Measurements from ENCODE around the gene DLX5. TPM values are rescaled to one million over a fixed set of nuclear protein-coding genes. Genes with fewer than 3 reads are reported as not detected.

DLX5 gene
- total RNA-seq, 1 experiment from 2014 or later: not detected

- ChIA-PET CTCF (no interaction called here), POLR2A (no interaction called here)
- no peak for ATAC-seq
- TF ChIP-seq CDX4 (CRISPR knock-in tag; IDR thresholded peaks at IDR 0.05; ENCODE audit: borderline replicate concordance): no peak
- TF ChIP-seq E2F5 (CRISPR knock-in tag; IDR thresholded peaks at IDR 0.05): no peak
- TF ChIP-seq, protein P1, sequence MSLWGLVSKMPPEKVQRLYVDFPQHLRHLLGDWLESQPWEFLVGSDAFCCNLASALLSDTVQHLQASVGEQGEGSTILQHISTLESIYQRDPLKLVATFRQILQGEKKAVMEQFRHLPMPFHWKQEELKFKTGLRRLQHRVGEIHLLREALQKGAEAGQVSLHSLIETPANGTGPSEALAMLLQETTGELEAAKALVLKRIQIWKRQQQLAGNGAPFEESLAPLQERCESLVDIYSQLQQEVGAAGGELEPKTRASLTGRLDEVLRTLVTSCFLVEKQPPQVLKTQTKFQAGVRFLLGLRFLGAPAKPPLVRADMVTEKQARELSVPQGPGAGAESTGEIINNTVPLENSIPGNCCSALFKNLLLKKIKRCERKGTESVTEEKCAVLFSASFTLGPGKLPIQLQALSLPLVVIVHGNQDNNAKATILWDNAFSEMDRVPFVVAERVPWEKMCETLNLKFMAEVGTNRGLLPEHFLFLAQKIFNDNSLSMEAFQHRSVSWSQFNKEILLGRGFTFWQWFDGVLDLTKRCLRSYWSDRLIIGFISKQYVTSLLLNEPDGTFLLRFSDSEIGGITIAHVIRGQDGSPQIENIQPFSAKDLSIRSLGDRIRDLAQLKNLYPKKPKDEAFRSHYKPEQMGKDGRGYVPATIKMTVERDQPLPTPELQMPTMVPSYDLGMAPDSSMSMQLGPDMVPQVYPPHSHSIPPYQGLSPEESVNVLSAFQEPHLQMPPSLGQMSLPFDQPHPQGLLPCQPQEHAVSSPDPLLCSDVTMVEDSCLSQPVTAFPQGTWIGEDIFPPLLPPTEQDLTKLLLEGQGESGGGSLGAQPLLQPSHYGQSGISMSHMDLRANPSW (CRISPR knock-in tag; conservative IDR thresholded peaks at IDR 0.05; ENCODE audit: low read depth): no peak
- TF ChIP-seq ERG (CRISPR knock-in tag; IDR thresholded peaks at IDR 0.05): no peak
- TF ChIP-seq ZNF232 (CRISPR knock-in tag; IDR thresholded peaks at IDR 0.05): no peak
- no peak for TF ChIP-seq EMX1 (CRISPR knock-in tag; IDR thresholded peaks at IDR 0.05)
- Mint-ChIP-seq H3K36me3 (no peaks in the 10 kb centered on the region), H3K27ac (no peak overlapping the region), H3K9me3 (no peaks in the 10 kb centered on the region), H3K4me3 (no peak overlapping the region), H3K27me3 (ENCODE audit: low read depth) (peaks cover 84% of the 10 kb centered on the region), H3K4me1 (peaks cover 32% of the 10 kb centered on the region)
- DNase-seq (ENCODE audit: low spot score): no peak
Measured at GRCh38 chr7:96985992-96986391, 38.6 kb downstream of the DLX5 start.

DNA sequence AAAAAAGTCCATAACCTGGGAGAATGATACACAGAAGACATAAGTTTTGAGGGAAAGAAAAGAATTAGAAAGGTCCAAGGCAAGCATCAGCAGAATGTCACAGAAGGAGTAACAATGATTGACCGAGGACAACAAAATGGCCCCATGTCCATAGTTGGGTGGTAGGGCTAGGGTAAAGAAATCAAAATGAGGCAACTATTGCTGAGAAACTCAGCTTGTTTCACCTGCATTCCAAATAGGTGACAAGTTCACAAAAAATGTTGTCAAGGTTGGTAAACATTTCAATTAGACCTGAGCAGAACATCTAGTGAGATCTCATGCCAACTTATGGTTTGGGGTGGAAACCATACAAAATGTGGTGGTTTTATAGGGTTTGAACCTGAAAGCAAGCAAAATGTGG, 42.0 kb downstream of the DLX5 start:
- no peaks in the 10 kb centered on the region for H3K9me3 Mint-ChIP-seq
- DNase-seq (ENCODE audit: low spot score) (no peak), ATAC-seq (no peak)
- POLR2A ChIA-PET: no interaction called here
- peaks cover 11% of the 10 kb centered on the region for H3K4me1 Mint-ChIP-seq
- TF ChIP-seq MYBL2 (CRISPR knock-in tag; IDR thresholded peaks at IDR 0.05): no peak
- TF ChIP-seq FOXK1 (CRISPR knock-in tag; IDR thresholded peaks at IDR 0.05): no peak
- no peak for TF ChIP-seq NR3C1 (CRISPR knock-in tag; conservative IDR thresholded peaks at IDR 0.05; ENCODE audit: low read depth)
- no peak for TF ChIP-seq JAZF1 (CRISPR knock-in tag; IDR thresholded peaks at IDR 0.05)
- TF ChIP-seq FOXP1 (CRISPR knock-in tag; IDR thresholded peaks at IDR 0.05; ENCODE audit: borderline replicate concordance): no peak
- no peak for TF ChIP-seq ATF1 (CRISPR knock-in tag; IDR thresholded peaks at IDR 0.05)
- TF ChIP-seq RELA (CRISPR knock-in tag; IDR thresholded peaks at IDR 0.05; ENCODE audit: borderline replicate concordance): no peak
- TF ChIP-seq, protein P2, sequence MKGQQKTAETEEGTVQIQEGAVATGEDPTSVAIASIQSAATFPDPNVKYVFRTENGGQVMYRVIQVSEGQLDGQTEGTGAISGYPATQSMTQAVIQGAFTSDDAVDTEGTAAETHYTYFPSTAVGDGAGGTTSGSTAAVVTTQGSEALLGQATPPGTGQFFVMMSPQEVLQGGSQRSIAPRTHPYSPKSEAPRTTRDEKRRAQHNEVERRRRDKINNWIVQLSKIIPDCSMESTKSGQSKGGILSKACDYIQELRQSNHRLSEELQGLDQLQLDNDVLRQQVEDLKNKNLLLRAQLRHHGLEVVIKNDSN (CRISPR knock-in tag; IDR thresholded peaks at IDR 0.05): no peak
- TF ChIP-seq, protein P3, sequence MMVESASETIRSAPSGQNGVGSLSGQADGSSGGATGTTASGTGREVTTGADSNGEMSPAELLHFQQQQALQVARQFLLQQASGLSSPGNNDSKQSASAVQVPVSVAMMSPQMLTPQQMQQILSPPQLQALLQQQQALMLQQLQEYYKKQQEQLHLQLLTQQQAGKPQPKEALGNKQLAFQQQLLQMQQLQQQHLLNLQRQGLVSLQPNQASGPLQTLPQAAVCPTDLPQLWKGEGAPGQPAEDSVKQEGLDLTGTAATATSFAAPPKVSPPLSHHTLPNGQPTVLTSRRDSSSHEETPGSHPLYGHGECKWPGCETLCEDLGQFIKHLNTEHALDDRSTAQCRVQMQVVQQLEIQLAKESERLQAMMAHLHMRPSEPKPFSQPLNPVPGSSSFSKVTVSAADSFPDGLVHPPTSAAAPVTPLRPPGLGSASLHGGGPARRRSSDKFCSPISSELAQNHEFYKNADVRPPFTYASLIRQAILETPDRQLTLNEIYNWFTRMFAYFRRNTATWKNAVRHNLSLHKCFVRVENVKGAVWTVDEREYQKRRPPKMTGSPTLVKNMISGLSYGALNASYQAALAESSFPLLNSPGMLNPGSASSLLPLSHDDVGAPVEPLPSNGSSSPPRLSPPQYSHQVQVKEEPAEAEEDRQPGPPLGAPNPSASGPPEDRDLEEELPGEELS (CRISPR knock-in tag; IDR thresholded peaks at IDR 0.05): no peak
- TF ChIP-seq ZNF671 (CRISPR knock-in tag; IDR thresholded peaks at IDR 0.05): no peak
- no peak for TF ChIP-seq AR (CRISPR knock-in tag; IDR thresholded peaks at IDR 0.05)
- TF ChIP-seq ERG (CRISPR knock-in tag; IDR thresholded peaks at IDR 0.05): no peak
- TF ChIP-seq SP1 (CRISPR knock-in tag; conservative IDR thresholded peaks at IDR 0.05): no peak
- TF ChIP-seq NFE2L1 (CRISPR knock-in tag; IDR thresholded peaks at IDR 0.05): no peak
- no peaks in the 10 kb centered on the region for H3K36me3 Mint-ChIP-seq
- CTCF ChIA-PET: no interaction called here
- H3K27ac Mint-ChIP-seq: no peak overlapping the region
- peaks cover 61% of the 10 kb centered on the region for H3K27me3 Mint-ChIP-seq (ENCODE audit: low read depth)
- H3K4me3 Mint-ChIP-seq: no peak overlapping the region
